Umbilical cord (tissue), 2 donors: ENCODE measurements around the gene ZNF546. TPM values are rescaled to one million over a fixed set of nuclear protein-coding genes. Genes with fewer than 3 reads are reported as not detected.

Experiments
- DNase-seq: peaks from one replicate; pipeline ENCODE4 v3.0.0-alpha.2; 2015; ENCODE audit warnings: low spot score
- total RNA-seq: library from RNA; depleted of rRNA; stranded (reverse); fragments of >200 nt; gene quantifications from one replicate; pipeline ENCODE4 v1.2.3, GENCODE V29; 2014; ENCODE audit warnings: low replicate concordance; ENCODE audit not compliant: insufficient read depth

ZNF546 gene
- total RNA-seq, 1 donor from 2014 or later, result 42.4 TPM

DNA sequence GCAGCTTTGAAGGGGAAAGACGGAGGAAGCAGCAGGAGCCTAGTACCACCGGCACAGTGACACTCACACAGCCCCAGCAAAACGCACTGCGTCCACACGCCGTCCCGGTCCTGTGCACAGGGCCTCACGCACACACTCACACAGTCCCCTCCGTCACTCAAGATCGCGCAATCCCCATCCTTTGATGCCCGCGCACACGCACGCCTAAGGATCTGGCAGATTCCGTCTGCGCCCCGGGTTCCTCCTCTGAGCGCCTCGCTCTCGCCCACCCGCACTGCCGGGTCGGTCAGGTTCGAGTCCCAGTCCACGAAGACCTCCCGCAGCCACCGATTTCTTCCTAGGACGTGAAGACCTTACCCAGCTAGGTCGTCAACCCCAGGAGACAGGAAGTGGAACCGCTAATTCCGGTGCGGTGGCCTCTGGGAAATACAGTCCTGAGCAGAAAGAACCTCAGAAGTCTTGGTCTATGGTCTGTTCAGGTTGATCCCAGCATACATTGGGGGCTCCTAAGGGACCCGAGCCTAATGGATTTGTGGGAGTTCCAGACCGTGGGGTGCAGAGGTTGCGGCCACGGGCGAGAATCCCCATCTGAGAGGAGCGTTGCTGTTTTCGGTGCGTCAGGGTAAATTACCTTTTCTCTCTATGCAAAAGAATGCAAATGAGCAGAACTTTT, 59.1 kb downstream of the ZNF546 start, which contains the start of gene ZNF780B:
ZNF780B (minus strand) TSS at position 400 of the 673 bp plus-strand sequence. CDS start 5,899 bp downstream, outside the sequence.
- DNase-seq, result peak; percentile 81

DNA sequence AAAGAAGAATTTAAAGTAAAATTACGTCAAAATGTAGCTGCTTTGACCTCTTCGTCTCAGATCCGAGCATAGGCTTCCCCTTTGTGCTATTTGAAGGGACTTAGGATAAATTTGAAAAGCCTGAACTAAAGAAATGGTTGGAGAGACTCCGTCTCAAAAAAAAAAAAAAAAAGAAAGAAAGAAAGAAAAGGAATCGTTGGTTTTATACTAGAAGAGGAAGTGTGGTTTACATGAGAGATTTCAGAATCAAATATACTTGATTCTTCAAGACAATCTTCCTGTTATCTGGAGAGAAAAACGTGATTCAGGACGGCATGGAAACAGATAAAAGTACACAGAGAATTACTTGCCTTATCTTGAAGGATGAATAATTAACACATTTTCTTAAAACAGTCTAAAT, 59.6 kb downstream of the ZNF546 start:
- no peak for DNase-seq

DNA sequence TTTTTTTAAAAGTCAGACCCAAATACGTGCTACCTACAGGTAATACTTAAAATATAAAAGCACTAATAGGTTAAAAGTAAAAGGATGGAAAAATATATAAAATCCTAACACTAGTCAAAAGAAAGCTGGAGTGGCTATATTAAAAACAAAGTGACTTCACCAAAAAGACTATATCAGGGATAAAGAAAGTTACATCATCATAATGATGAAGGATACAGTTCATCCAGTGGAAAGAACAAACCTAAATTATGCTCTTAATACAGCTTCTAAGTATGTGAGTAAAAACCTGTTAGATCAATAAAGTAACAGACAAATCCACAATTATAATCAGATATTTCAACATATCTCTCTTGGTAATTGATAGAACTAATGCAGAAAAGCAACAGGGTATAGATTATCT, 60.3 kb downstream of the ZNF546 start:
- no peak for DNase-seq

DNA sequence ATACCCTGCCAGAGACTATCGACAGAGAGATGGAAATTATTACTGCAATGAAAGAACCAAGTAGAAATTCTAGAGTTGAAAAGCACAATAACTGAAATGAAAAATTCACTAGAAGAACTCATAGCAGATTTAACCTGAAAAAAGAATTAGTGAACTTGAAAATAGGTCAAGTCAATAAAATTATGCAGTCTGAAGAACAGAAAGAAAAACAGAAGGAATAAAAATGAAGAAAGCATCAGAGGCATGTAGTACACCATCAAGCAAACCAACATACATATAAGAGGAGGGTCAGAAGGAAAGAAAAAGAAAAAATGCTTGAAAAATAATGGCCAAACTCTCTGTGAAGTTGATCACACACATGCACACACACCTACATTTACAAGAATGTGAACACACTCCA, 62.8 kb downstream of the ZNF546 start:
- no peak for DNase-seq

DNA sequence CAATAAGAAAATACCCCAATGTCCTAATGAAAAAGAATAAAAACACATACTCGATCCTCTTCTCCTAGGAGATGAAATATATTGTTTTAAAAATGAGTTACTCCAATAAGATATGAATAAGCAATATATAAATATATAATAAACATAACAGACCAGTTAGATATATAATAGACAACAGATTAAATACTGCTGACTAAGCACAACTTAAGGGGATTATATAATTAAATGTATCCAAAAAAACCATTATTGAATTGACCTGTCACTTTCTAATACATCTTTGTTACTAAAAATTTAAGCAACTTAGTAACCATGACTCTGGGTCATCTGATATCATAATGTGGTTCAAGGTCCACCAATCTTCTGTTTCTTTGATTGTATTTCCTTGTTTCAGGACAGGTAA, 73.2 kb downstream of the ZNF546 start:
- no peak for DNase-seq

Other genes starting within 250 kb of the ZNF546 start
- gene LEUTX, start 218.2 kb upstream of the ZNF546 start, total RNA-seq, result not detected
- gene DYRK1B, start 162.9 kb upstream of the ZNF546 start, total RNA-seq, result 7.2 TPM
- gene FBL, start 150.7 kb upstream of the ZNF546 start, total RNA-seq, result 154 TPM
- 175 TPM for gene FCGBP, start 62.4 kb upstream of the ZNF546 start, total RNA-seq
- 32.3 TPM for gene PSMC4, start 25.9 kb upstream of the ZNF546 start, total RNA-seq
- gene ZNF780B, start 59.2 kb downstream of the ZNF546 start, total RNA-seq, result 23.6 TPM
- 31.3 TPM for gene ZNF780A, start 93.9 kb downstream of the ZNF546 start, total RNA-seq
- gene MAP3K10, start 194.4 kb downstream of the ZNF546 start, total RNA-seq, result 3.9 TPM
- not detected for gene TTC9B, start 221.3 kb downstream of the ZNF546 start, total RNA-seq
- gene CCNP, start 229.6 kb downstream of the ZNF546 start, total RNA-seq, result not detected